ENCODE data around the gene SFXN3.

DNA sequence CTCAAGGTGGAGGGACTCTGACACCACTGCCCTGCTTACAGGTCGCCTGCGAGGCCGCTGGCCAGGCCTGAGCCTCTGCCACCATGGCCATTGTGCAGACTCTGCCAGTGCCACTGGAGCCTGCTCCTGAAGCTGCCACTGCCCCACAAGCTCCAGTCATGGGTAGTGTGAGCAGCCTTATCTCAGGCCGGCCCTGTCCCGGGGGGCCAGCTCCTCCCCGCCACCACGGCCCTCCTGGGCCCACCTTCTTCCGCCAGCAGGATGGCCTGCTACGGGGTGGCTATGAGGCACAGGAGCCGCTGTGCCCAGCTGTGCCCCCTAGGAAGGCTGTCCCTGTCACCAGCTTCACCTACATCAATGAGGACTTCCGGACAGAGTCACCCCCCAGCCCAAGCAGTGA, 28.6 kb upstream of the SFXN3 start:
- TF ChIP-seq ZBTB7A (IDR thresholded peaks at IDR 0.05; ENCODE audit: low read depth) (no peak), TCF12 (IDR thresholded peaks at IDR 0.05; ENCODE audit: low read depth) (no peak), MAX (IDR thresholded peaks at IDR 0.05) (no peak), USF1 (IDR thresholded peaks at IDR 0.05) (no peak), REST (IDR thresholded peaks at IDR 0.05; ENCODE audit: low read depth) (no peak), CEBPB (IDR thresholded peaks at IDR 0.05) (no peak), TAF1 (IDR thresholded peaks at IDR 0.05; ENCODE audit: low read depth) (no peak), EGR1 (IDR thresholded peaks at IDR 0.05) (no peak), NFIC (IDR thresholded peaks at IDR 0.05) (no peak), CREB1 (IDR thresholded peaks at IDR 0.05; ENCODE audit: low read depth) (no peak), FOXM1 (IDR thresholded peaks at IDR 0.05; ENCODE audit: borderline replicate concordance, low read depth) (no peak)
